Gastroesophageal sphincter (tissue), 3 donors: ENCODE results near the gene MPP2.

Experiments used
- CTCF ChIP-seq, 4 experiments: fragments of 200-600 bp in 2 of 4; fragments of 450-650 bp in 2 of 4; sonication (generic) in 1 of 4; IDR thresholded peaks; one replicate each; pipeline ENCODE4 v1.5.1; 2017 to 2019; ENCODE audit warnings: antibody characterized with exemption in 4 of 4, mild to moderate bottlenecking in 2 of 4, moderate library complexity in 2 of 4
- EP300 ChIP-seq: sonication (generic); formaldehyde crosslinking; IDR thresholded peaks from one replicate; pipeline ENCODE4 v1.6.1; 2017; ENCODE audit warnings: antibody characterized with exemption, mild to moderate bottlenecking
- POLR2A ChIP-seq, 2 donors: fragments of 450-650 bp; IDR thresholded peaks; one replicate each; pipeline ENCODE4 v1.6.1; 2017; ENCODE audit warnings: antibody characterized with exemption in 2 of 2, mild to moderate bottlenecking in 2 of 2, moderate library complexity in 1 of 2
- POLR2AphosphoS5 ChIP-seq: sonication (generic); formaldehyde crosslinking; IDR thresholded peaks from one replicate; pipeline ENCODE4 v1.6.1; 2017; ENCODE audit warnings: antibody characterized with exemption

GRCh38 chr17:43931062-43931571, 23.8 kb upstream of the MPP2 start:
- TF ChIP-seq CTCF (IDR thresholded peaks at IDR 0.05) (no peak), POLR2AphosphoS5 (no peak), POLR2A (IDR thresholded peaks at IDR 0.05) (no peak), EP300 (no peak)
